GM21381 (cell line): Measurements from ENCODE around the gene YIPF4.
"Not testable (repeated sequence)": the region's sequence is repeated elsewhere in the genome, so short reads cannot be mapped to it uniquely, and the experiment has no call there.

Experiments used
- ATAC-seq: cut with Tn5 transposase; IDR thresholded peaks from one replicate; pipeline ENCODE4 v1.9.1; 2021; ENCODE audit warnings: mild to moderate bottlenecking, moderate library complexity; ENCODE audit not compliant: unreplicated experiment

YIPF4 gene

GRCh38 chr2:32277674-32278477 lies at the start of gene YIPF4:
Gene YIPF4, plus strand, starts transcription at chr2:32277904. Its CDS starts 252 bp downstream, at chr2:32278156.
- ATAC-seq = peak; percentile 98

GRCh38 chr2:32228181-32228580 lies 49.5 kb upstream of the YIPF4 start:
- no peak for ATAC-seq

- no peak for ATAC-seq
Observed at GRCh38 chr2:32229635-32230034, 48.1 kb upstream of the YIPF4 start.

- no peak for ATAC-seq
Observed at GRCh38 chr2:32231959-32232358, 45.7 kb upstream of the YIPF4 start.

- no peak for ATAC-seq
Observed at GRCh38 chr2:32235315-32235714, 42.4 kb upstream of the YIPF4 start.

GRCh38 chr2:32237488-32237887 lies 40.2 kb upstream of the YIPF4 start:
- ATAC-seq = no peak

- ATAC-seq = no peak
Observed at GRCh38 chr2:32237996-32238395, 39.7 kb upstream of the YIPF4 start.

- ATAC-seq = no peak
Observed at GRCh38 chr2:32242331-32242730, 35.4 kb upstream of the YIPF4 start.

- ATAC-seq = no peak
Observed at GRCh38 chr2:32246911-32247310, 30.8 kb upstream of the YIPF4 start.

- ATAC-seq = no peak
Observed at GRCh38 chr2:32248299-32248698, 29.4 kb upstream of the YIPF4 start.

GRCh38 chr2:32249731-32250236 lies 27.9 kb upstream of the YIPF4 start:
- no peak for ATAC-seq

- no peak for ATAC-seq
Observed at GRCh38 chr2:32250290-32250689, 27.4 kb upstream of the YIPF4 start.

GRCh38 chr2:32258242-32258641 lies 19.5 kb upstream of the YIPF4 start:
- ATAC-seq = no peak

- no peak for ATAC-seq
Observed at GRCh38 chr2:32260376-32260775, 17.3 kb upstream of the YIPF4 start.

- no peak for ATAC-seq
Observed at GRCh38 chr2:32262105-32262504, 15.6 kb upstream of the YIPF4 start.

GRCh38 chr2:32264422-32265105 lies 13.1 kb upstream of the YIPF4 start, which contains the start of gene NLRC4:
Gene NLRC4, minus strand, starts transcription at chr2:32264886. Its CDS starts 8,111 bp downstream, at chr2:32256775.
- ATAC-seq = peak; percentile 88

- ATAC-seq = no peak
Observed at GRCh38 chr2:32271063-32271462, 6.6 kb upstream of the YIPF4 start.

GRCh38 chr2:32272279-32272678 lies 5.4 kb upstream of the YIPF4 start:
- no peak for ATAC-seq

GRCh38 chr2:32274289-32274688 lies 3.4 kb upstream of the YIPF4 start:
- ATAC-seq = no peak

- ATAC-seq = not testable (repeated sequence)
Observed at GRCh38 chr2:32275790-32276189, 1.9 kb upstream of the YIPF4 start.

GRCh38 chr2:32277363-32277673 lies 386 bp upstream of the YIPF4 start:
- ATAC-seq = no peak

GRCh38 chr2:32278478-32278853 lies 762 bp downstream of the YIPF4 start:
- ATAC-seq = no peak
